ENCODE measurements around the gene DMRT2.

DMRT2 gene

DNA sequence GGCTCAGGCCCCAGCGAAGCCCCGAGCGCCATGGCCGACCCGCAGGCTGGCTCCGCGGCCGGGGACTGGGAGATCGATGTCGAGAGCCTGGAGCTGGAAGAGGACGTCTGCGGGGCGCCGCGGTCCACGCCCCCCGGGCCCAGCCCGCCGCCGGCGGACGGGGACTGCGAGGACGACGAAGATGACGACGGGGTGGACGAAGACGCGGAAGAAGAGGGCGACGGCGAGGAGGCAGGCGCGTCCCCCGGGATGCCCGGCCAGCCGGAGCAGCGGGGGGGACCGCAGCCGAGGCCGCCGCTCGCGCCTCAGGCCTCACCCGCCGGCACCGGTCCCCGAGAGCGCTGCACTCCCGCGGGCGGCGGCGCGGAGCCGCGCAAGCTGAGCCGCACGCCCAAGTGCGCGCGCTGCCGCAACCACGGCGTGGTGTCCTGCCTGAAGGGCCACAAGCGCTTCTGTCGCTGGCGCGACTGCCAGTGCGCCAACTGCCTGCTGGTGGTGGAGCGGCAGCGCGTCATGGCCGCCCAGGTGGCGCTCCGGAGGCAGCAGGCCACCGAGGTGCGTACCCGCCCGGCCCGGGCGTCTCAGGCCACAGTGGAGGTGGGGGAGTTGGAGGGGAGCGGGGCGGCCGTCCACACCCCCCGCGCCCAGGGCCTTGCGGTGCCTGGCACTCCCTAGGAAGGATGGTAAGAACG, 1.6 kb downstream of the DMRT2 start:
- H3K4me3 ChIP-seq (replicated peaks; ENCODE audit: low read depth, low read length) = no peak overlapping the region

DNA sequence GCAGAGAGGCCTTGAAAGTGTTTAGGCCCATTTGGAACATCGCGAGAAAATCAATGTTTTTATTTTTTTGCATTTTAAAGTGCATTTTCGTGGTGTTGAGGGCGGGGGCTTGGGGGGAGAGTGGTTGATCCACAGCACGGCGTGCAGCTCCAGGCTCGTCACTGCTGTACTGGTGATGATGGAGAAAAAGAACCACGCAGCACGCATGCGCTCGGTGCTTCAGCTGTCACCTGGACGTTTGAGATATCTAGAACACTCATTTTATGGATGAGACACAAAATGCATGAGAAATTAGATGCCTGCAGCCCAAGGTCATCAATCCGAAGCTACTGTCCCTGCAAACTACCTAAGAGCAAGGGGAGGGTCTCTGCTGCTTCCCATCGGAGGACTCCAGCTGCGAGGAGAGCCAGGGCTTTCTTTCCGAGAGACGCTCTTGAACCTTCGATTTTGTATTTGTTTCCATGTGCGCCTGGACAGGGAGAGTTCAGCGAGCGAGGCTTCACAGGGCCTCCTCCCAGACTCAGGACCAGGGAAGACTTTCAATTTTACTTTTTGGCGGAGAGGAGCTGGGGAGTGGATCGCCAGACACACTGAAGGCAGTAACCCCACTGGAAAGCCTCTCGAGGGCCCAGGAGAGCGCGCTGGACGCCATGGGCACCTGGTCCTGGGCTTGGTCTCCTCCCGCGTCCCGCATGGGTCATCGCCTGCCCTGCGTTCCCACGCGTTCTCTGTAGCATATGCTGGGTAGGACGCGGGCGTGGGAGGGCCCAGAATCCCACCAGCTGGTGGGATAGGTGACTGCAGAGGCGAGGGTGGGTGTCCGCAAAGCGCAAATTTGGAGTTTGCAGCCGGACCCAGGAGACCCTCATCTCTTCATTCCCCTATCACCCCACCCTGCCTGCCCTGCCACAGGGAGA, 2.5 kb downstream of the DMRT2 start:
- peaks cover 4% of the 10 kb centered on the region for H3K27me3 ChIP-seq (replicated peaks; ENCODE audit: control insufficient read depth, insufficient read depth, low read length)
- H3K36me3 ChIP-seq (ENCODE audit: control insufficient read depth, insufficient read depth, low read length) = no peaks in the 10 kb centered on the region
- TF ChIP-seq, protein P1, sequence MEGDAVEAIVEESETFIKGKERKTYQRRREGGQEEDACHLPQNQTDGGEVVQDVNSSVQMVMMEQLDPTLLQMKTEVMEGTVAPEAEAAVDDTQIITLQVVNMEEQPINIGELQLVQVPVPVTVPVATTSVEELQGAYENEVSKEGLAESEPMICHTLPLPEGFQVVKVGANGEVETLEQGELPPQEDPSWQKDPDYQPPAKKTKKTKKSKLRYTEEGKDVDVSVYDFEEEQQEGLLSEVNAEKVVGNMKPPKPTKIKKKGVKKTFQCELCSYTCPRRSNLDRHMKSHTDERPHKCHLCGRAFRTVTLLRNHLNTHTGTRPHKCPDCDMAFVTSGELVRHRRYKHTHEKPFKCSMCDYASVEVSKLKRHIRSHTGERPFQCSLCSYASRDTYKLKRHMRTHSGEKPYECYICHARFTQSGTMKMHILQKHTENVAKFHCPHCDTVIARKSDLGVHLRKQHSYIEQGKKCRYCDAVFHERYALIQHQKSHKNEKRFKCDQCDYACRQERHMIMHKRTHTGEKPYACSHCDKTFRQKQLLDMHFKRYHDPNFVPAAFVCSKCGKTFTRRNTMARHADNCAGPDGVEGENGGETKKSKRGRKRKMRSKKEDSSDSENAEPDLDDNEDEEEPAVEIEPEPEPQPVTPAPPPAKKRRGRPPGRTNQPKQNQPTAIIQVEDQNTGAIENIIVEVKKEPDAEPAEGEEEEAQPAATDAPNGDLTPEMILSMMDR (IDR thresholded peaks at IDR 0.05; ENCODE audit: insufficient read depth, low read length, poor library complexity, severe bottlenecking) = no peak
- DNase-seq (ENCODE audit: extremely low read depth, insufficient read length) = no peak
- no peak overlapping the region for H3K4me3 ChIP-seq (replicated peaks; ENCODE audit: low read depth, low read length)

More for the DNA sequence above, 1.6 kb downstream of the DMRT2 start:
- TF ChIP-seq, protein P1 (IDR thresholded peaks at IDR 0.05; ENCODE audit: insufficient read depth, low read length, poor library complexity, severe bottlenecking) = peak; percentile 50
- Histone ChIP-seq H3K36me3 (ENCODE audit: control insufficient read depth, insufficient read depth, low read length) (no peaks in the 10 kb centered on the region), H3K27me3 (replicated peaks; ENCODE audit: control insufficient read depth, insufficient read depth, low read length) (peaks cover 4% of the 10 kb centered on the region)
- DNase-seq (ENCODE audit: extremely low read depth, insufficient read length) = no peak

- Histone ChIP-seq H3K4me3 (replicated peaks; ENCODE audit: low read depth, low read length) (no peak overlapping the region), H3K27me3 (replicated peaks; ENCODE audit: control insufficient read depth, insufficient read depth, low read length) (peaks cover 3% of the 10 kb centered on the region), H3K36me3 (ENCODE audit: control insufficient read depth, insufficient read depth, low read length) (no peaks in the 10 kb centered on the region)
- TF ChIP-seq, protein P1 (IDR thresholded peaks at IDR 0.05; ENCODE audit: insufficient read depth, low read length, poor library complexity, severe bottlenecking) = no peak
- no peak for DNase-seq (ENCODE audit: extremely low read depth, insufficient read length)
These were observed 3.1 kb downstream of the DMRT2 start for GRCh38 chr9:1053282-1053621.

GRCh38 chr9:1053986-1054425, 3.8 kb downstream of the DMRT2 start:
- H3K36me3 ChIP-seq (ENCODE audit: control insufficient read depth, insufficient read depth, low read length) = no peaks in the 10 kb centered on the region
- no peak for DNase-seq (ENCODE audit: extremely low read depth, insufficient read length)
- H3K27me3 ChIP-seq (replicated peaks; ENCODE audit: control insufficient read depth, insufficient read depth, low read length) = peaks cover 3% of the 10 kb centered on the region
- TF ChIP-seq, protein P1 (IDR thresholded peaks at IDR 0.05; ENCODE audit: insufficient read depth, low read length, poor library complexity, severe bottlenecking) = no peak
- H3K4me3 ChIP-seq (replicated peaks; ENCODE audit: low read depth, low read length) = no peak overlapping the region

- Histone ChIP-seq H3K4me3 (replicated peaks; ENCODE audit: low read depth, low read length) (no peak overlapping the region), H3K36me3 (ENCODE audit: control insufficient read depth, insufficient read depth, low read length) (no peaks in the 10 kb centered on the region), H3K27me3 (replicated peaks; ENCODE audit: control insufficient read depth, insufficient read depth, low read length) (peaks cover 1% of the 10 kb centered on the region)
- no peak for DNase-seq (ENCODE audit: extremely low read depth, insufficient read length)
- TF ChIP-seq, protein P1 (IDR thresholded peaks at IDR 0.05; ENCODE audit: insufficient read depth, low read length, poor library complexity, severe bottlenecking) = no peak
These were observed 5.0 kb downstream of the DMRT2 start for GRCh38 chr9:1055166-1055565.
